Prostate gland (tissue), 2 donors: ENCODE measurements around the gene TBX15.

Experiments
- POLR2A ChIP-seq: fragments of 450-650 bp; IDR thresholded peaks from one replicate; pipeline ENCODE4 v1.6.1; 2016; ENCODE audit warnings: antibody characterized with exemption, mild to moderate bottlenecking
- POLR2AphosphoS5 ChIP-seq: sonication (generic); formaldehyde crosslinking; IDR thresholded peaks from one replicate; pipeline ENCODE4 v1.6.1; 2017; ENCODE audit warnings: antibody characterized with exemption
- TF ChIP-seq, protein P1 (sequence below), 4 experiments: fragments of 200-600 bp in 2 of 4; fragments of 450-650 bp in 2 of 4; sonication (generic) in 2 of 4; IDR thresholded peaks; 1 replicate in 3 of 4; 2 replicates in 1 of 4; pipeline ENCODE4 v1.5.1; 2016 to 2019; ENCODE audit warnings: antibody characterized with exemption in 4 of 4, mild to moderate bottlenecking in 2 of 4, moderate library complexity in 2 of 4

DNA sequence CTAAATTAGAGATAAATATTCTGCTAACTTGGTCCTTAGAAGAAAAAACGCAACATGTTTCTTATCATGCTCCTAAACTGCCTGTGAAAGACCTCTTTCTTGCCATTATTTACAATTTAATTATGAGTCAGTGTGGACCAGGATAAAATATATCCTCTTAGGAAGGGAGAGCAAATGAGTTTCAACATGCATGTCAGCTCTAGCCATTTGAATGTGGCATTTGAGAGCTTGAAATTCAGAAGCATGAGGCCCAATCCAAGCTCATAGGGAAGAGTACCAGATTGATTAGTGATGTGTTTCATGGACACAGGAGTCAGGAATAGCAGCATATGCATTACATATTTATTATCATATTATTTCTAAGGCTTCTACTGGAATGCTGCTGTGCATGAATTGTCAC, 39.3 kb downstream of the TBX15 start:
- TF ChIP-seq, protein P1, sequence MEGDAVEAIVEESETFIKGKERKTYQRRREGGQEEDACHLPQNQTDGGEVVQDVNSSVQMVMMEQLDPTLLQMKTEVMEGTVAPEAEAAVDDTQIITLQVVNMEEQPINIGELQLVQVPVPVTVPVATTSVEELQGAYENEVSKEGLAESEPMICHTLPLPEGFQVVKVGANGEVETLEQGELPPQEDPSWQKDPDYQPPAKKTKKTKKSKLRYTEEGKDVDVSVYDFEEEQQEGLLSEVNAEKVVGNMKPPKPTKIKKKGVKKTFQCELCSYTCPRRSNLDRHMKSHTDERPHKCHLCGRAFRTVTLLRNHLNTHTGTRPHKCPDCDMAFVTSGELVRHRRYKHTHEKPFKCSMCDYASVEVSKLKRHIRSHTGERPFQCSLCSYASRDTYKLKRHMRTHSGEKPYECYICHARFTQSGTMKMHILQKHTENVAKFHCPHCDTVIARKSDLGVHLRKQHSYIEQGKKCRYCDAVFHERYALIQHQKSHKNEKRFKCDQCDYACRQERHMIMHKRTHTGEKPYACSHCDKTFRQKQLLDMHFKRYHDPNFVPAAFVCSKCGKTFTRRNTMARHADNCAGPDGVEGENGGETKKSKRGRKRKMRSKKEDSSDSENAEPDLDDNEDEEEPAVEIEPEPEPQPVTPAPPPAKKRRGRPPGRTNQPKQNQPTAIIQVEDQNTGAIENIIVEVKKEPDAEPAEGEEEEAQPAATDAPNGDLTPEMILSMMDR (IDR thresholded peaks at IDR 0.05), result no peak
- no peak for TF ChIP-seq POLR2AphosphoS5
- TF ChIP-seq POLR2A, result no peak
